HCT116 (cell line): ENCODE measurements around the gene LRRC3. TPM values are rescaled to one million over a fixed set of nuclear protein-coding genes. Genes with fewer than 3 reads are reported as not detected.

Source experiments
- CBX3 ChIP-seq: IDR thresholded peaks from 2 replicates; pipeline ENCODE4 v1.6.1; 2012; ENCODE audit warnings: low read depth
- EGR1 ChIP-seq: IDR thresholded peaks from 2 replicates; pipeline ENCODE4 v1.6.1; 2012; ENCODE audit warnings: low read depth
- FOSL1 ChIP-seq: IDR thresholded peaks from 2 replicates; pipeline ENCODE4 v1.6.1; 2012; ENCODE audit warnings: low read depth
- JUND ChIP-seq: IDR thresholded peaks from 2 replicates; pipeline ENCODE4 v1.6.1; 2012
- POLR2A ChIP-seq: IDR thresholded peaks from 2 replicates; pipeline ENCODE4 v1.7.0; 2011; ENCODE audit warnings: borderline replicate concordance; ENCODE audit not compliant: insufficient read depth, insufficient read length; ENCODE audit errors: extremely low read depth
- REST ChIP-seq: IDR thresholded peaks from 2 replicates; pipeline ENCODE4 v1.6.1; 2012; ENCODE audit warnings: low read depth
- SIN3A ChIP-seq: IDR thresholded peaks from 2 replicates; pipeline ENCODE4 v1.6.1; 2012; ENCODE audit warnings: low read depth
- TCF7L2 ChIP-seq: IDR thresholded peaks from 2 replicates; pipeline ENCODE4 v1.7.0; 2011; ENCODE audit warnings: borderline replicate concordance, inconsistent platforms; ENCODE audit not compliant: insufficient read depth, insufficient read length; ENCODE audit errors: extremely low read depth
- total RNA-seq: library from RNA; stranded (reverse); gene quantifications from one replicate; pipeline ENCODE4 v1.2.1, GENCODE V29; 2021; ENCODE audit not compliant: unreplicated experiment
- TF ChIP-seq, protein P1 (sequence below), 3 experiments: fragments of 200-600 bp in 1 of 3; sonication (generic) in 1 of 3; IDR thresholded peaks in 2 of 3; conservative IDR thresholded peaks in 1 of 3; 2 replicates each; pipeline ENCODE4 v1.5.1; 2012 to 2017; ENCODE audit warnings: low read depth in 2 of 3, low read length in 2 of 3, antibody characterized with exemption in 1 of 3, borderline replicate concordance in 1 of 3, control low read depth in 1 of 3, mild to moderate bottlenecking in 1 of 3, mixed read lengths in 1 of 3, mixed run types in 1 of 3, moderate library complexity in 1 of 3; ENCODE audit not compliant: insufficient read depth in 1 of 3

Gene LRRC3
- total RNA-seq, 1 experiment from 2014 or later = 7.5 TPM

DNA sequence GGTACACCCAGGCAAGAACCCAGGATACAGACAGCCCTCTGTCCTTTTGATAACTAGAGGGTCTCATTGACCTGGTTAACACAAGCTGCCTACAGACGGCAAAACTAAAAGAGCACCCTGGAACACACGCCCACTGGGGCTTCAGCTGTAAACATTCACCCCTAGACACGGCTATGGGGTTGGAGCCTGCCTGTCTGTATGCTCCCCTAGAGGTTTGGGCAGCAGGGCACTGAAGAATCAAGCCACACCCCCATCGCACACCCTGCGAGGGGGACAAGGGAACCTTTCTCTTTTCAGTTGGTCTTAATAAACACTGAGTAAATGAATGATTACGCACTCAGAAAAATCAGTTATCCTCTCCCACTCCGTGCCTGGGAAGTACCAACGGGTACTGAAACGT, 35.5 kb downstream of the LRRC3 start (continued):
- no peak for TF ChIP-seq REST
- TF ChIP-seq POLR2A = no peak
- TF ChIP-seq CBX3 = no peak
- no peak for TF ChIP-seq SIN3A
- no peak for TF ChIP-seq JUND
- no peak for TF ChIP-seq TCF7L2
- TF ChIP-seq EGR1 = no peak
- TF ChIP-seq FOSL1 = no peak
- TF ChIP-seq, protein P1, sequence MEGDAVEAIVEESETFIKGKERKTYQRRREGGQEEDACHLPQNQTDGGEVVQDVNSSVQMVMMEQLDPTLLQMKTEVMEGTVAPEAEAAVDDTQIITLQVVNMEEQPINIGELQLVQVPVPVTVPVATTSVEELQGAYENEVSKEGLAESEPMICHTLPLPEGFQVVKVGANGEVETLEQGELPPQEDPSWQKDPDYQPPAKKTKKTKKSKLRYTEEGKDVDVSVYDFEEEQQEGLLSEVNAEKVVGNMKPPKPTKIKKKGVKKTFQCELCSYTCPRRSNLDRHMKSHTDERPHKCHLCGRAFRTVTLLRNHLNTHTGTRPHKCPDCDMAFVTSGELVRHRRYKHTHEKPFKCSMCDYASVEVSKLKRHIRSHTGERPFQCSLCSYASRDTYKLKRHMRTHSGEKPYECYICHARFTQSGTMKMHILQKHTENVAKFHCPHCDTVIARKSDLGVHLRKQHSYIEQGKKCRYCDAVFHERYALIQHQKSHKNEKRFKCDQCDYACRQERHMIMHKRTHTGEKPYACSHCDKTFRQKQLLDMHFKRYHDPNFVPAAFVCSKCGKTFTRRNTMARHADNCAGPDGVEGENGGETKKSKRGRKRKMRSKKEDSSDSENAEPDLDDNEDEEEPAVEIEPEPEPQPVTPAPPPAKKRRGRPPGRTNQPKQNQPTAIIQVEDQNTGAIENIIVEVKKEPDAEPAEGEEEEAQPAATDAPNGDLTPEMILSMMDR (IDR thresholded peaks at IDR 0.05 in 2 of 3, conservative IDR thresholded peaks at IDR 0.05 in 1 of 3; ENCODE audit: borderline replicate concordance in 1 of 3, insufficient read depth in 1 of 3, low read depth in 2 of 3, low read length in 2 of 3) = no peak
